KMS-11 (cell line): ENCODE data around the gene HBB.

Experiments used
- H2AFZ ChIP-seq: fragments of 200-600 bp; sonication (generic); 2 replicates; pipeline ENCODE4 v1.6.1; 2016; ENCODE audit warnings: antibody characterized with exemption, mixed run types, low read depth
- H3K27ac ChIP-seq: fragments of 200-600 bp; sonication (generic); 2 replicates; pipeline ENCODE4 v1.6.1; 2016; ENCODE audit warnings: mild to moderate bottlenecking, mixed run types
- H3K27me3 ChIP-seq: fragments of 200-600 bp; sonication (generic); 2 replicates; pipeline ENCODE4 v1.6.1; 2017; ENCODE audit warnings: mild to moderate bottlenecking, low read depth, mixed run types, moderate library complexity; ENCODE audit not compliant: insufficient read depth
- H3K36me3 ChIP-seq: fragments of 200-600 bp; sonication (generic); 2 replicates; pipeline ENCODE4 v1.6.1; 2017; ENCODE audit warnings: mild to moderate bottlenecking, mixed run types; ENCODE audit not compliant: insufficient read depth
- H3K4me1 ChIP-seq: fragments of 200-600 bp; sonication (generic); 2 replicates; pipeline ENCODE4 v1.6.1; 2016; ENCODE audit warnings: mild to moderate bottlenecking, low read depth, mixed run types; ENCODE audit not compliant: poor library complexity, severe bottlenecking
- H3K4me2 ChIP-seq: fragments of 200-600 bp; sonication (generic); 2 replicates; pipeline ENCODE4 v1.7.0; 2016; ENCODE audit warnings: mild to moderate bottlenecking, mixed run types
- H3K4me3 ChIP-seq: fragments of 200-600 bp; sonication (generic); IDR thresholded peaks from 2 replicates; pipeline ENCODE4 v1.6.1; 2017; ENCODE audit warnings: low read depth, low read length, mixed read lengths; ENCODE audit not compliant: insufficient read depth
- H3K79me2 ChIP-seq: fragments of 200-600 bp; sonication (generic); 2 replicates; pipeline ENCODE4 v1.6.1; 2016; ENCODE audit warnings: low read depth, mixed run types; ENCODE audit not compliant: insufficient read depth
- H3K9ac ChIP-seq: fragments of 200-600 bp; sonication (generic); 2 replicates; pipeline ENCODE4 v1.6.1; 2016; ENCODE audit warnings: mild to moderate bottlenecking, mixed run types
- H4K20me1 ChIP-seq: fragments of 200-600 bp; sonication (generic); 2 replicates; pipeline ENCODE4 v1.6.1; 2016; ENCODE audit warnings: mild to moderate bottlenecking, mixed run types; ENCODE audit not compliant: insufficient read depth
- TF ChIP-seq, protein P1 (sequence below): fragments of 200-600 bp; sonication (generic); conservative IDR thresholded peaks from 2 replicates; pipeline ENCODE4 v1.6.1; 2017; ENCODE audit warnings: low read depth, mild to moderate bottlenecking, antibody characterized with exemption, low read length, moderate library complexity, mixed read lengths

HBB gene

DNA sequence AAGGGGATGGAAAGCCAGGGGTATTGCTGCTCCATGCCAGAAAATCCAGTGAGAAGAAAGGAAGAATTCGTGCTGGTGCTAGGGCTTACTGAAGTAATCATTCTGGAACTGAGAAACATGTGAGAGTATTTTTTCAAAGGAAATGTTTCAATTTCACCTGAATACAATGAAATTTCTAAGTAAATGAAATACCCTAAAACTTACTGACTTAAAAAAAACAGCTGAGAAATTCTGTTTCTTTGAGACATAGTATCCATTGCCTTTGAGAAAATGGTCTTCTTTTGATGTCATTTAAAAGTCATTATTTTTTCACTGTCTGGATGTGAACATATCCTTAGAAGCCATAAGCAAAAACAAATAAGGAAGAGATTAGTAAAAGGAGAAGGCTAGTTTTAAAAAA, 26.3 kb downstream of the HBB start, which contains the start of gene OR51V1:
Gene OR51V1, minus strand, starts transcription at position 101 of the 400 bp plus-strand sequence. Its CDS starts 0 bp downstream, at position 101.
- Histone ChIP-seq H4K20me1 (no peaks in the 10 kb centered on the region), H3K4me3 (no peak within 1 kb of the TSS), H3K4me1 (no peaks in the 10 kb centered on the region), H3K27ac (no peak within 1 kb of the TSS), H3K27me3 (no peaks in the 10 kb centered on the region), H2AFZ (no peak within 1 kb of the TSS), H3K4me2 (no peak within 1 kb of the TSS), H3K79me2 (no peaks in the 10 kb centered on the region), H3K9ac (no peak within 1 kb of the TSS), H3K36me3 (no peaks in the 10 kb centered on the region)
- TF ChIP-seq, protein P1, sequence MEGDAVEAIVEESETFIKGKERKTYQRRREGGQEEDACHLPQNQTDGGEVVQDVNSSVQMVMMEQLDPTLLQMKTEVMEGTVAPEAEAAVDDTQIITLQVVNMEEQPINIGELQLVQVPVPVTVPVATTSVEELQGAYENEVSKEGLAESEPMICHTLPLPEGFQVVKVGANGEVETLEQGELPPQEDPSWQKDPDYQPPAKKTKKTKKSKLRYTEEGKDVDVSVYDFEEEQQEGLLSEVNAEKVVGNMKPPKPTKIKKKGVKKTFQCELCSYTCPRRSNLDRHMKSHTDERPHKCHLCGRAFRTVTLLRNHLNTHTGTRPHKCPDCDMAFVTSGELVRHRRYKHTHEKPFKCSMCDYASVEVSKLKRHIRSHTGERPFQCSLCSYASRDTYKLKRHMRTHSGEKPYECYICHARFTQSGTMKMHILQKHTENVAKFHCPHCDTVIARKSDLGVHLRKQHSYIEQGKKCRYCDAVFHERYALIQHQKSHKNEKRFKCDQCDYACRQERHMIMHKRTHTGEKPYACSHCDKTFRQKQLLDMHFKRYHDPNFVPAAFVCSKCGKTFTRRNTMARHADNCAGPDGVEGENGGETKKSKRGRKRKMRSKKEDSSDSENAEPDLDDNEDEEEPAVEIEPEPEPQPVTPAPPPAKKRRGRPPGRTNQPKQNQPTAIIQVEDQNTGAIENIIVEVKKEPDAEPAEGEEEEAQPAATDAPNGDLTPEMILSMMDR: no peak

DNA sequence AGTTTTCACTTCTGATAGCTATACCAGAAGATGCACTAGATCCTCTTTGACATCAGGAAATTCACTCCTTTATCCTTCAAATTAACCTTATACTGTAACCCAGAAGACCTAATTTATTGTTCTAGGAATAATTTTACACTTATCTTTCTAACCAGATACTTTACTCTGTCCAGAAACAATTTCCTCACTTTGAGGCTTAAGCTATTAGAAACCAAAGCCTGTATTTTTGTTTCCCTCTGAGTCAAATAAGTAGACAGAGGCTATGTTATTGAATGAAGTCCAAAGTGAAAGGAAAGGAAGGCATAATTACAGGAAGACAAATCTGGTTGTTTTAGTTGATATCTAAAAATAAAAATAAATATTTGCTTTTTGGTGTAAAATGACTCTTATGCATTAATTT, 28.6 kb downstream of the HBB start:
- Histone ChIP-seq H3K9ac (no peak overlapping the region), H3K36me3 (no peaks in the 10 kb centered on the region), H3K4me3 (no peak overlapping the region), H3K4me1 (no peaks in the 10 kb centered on the region), H3K27ac (no peak overlapping the region), H3K27me3 (no peaks in the 10 kb centered on the region), H3K4me2 (no peak overlapping the region), H2AFZ (no peak overlapping the region), H4K20me1 (no peaks in the 10 kb centered on the region), H3K79me2 (no peaks in the 10 kb centered on the region)
- TF ChIP-seq, protein P1: no peak

DNA sequence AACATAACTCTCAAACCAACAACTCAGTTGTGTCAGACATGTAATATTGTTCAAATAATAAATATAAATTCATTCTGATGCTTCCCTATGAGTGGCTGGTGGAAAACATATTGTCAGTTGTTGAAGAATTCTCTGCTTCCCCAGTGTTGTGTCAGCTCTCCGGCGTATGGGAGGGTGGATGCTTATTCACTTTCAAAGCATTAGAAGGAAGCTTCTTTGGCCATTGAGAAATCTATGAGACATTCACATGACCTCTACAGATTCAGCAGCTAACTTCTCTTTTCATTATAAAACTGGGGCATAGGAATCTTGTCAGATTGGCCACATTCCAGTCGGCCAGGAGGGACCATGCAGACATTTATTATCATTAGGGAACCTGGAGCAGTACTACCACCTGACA, 29.3 kb downstream of the HBB start:
- Histone ChIP-seq H3K79me2 (no peaks in the 10 kb centered on the region), H3K9ac (no peak overlapping the region), H3K4me3 (no peak overlapping the region), H3K27ac (no peak overlapping the region), H3K4me2 (no peak overlapping the region), H2AFZ (no peak overlapping the region), H3K4me1 (no peaks in the 10 kb centered on the region), H4K20me1 (no peaks in the 10 kb centered on the region), H3K27me3 (no peaks in the 10 kb centered on the region), H3K36me3 (no peaks in the 10 kb centered on the region)
- TF ChIP-seq, protein P1: no peak

DNA sequence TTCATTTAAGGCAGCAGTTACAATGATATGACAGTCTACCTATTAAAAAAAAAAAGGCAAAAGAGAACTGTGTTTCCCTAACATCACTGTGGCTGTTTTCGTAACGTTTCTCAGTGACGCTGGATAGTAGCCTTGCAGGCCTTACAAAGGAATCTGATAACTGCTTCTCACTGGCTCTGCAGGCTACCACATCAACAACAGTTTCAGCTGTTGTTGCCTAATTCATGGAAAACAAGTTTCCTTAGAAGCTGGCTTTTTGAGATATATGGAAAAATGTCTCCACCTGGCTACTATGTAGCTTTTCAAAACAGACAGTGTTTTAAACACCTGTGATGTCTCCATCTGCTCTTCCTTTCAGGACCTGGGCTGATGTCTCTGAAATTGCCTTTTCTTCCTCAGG, 30.1 kb downstream of the HBB start:
- no peak overlapping the region for H3K4me2 ChIP-seq
- no peaks in the 10 kb centered on the region for H3K79me2 ChIP-seq
- H3K36me3 ChIP-seq: no peaks in the 10 kb centered on the region
- no peaks in the 10 kb centered on the region for H3K27me3 ChIP-seq
- no peaks in the 10 kb centered on the region for H4K20me1 ChIP-seq
- H3K4me3 ChIP-seq: no peak overlapping the region
- H3K9ac ChIP-seq: no peak overlapping the region
- H3K4me1 ChIP-seq: no peaks in the 10 kb centered on the region
- TF ChIP-seq, protein P1: no peak
- H2AFZ ChIP-seq: no peak overlapping the region
- H3K27ac ChIP-seq: no peak overlapping the region
